Measurements from ENCODE around the gene IGF1R.
A peak's percentile ranks its signal among the peaks of the same experiment; 100 is the strongest.

The IGF1R gene

GRCh38 chr15:98787936-98788757 is 139.8 kb downstream of the IGF1R start:
- H3K9me3 ChIP-seq (ENCODE audit: control insufficient read depth, insufficient read depth, low read length), result no peaks in the 10 kb centered on the region
- peaks cover 60% of the 10 kb centered on the region for H3K4me1 ChIP-seq (ENCODE audit: control insufficient read depth, insufficient read depth, low read length)

DNA sequence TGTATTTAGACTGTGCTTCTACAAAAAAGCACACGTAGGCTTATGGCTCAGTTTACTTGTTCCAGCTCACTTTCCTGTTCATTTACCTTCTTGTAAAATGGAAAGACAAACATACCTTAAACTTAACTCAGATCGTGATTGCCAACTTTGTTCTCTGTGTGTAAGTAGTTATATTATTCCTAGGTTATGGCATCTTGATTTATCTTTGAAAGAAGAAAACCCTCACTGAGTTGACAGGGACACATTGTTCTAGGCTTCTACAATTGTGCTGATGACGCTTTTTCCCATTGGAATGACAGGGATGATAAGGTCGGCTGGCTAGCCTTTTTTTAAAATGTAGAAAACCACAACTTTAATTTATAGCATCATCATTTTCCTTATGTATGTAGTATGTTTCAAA is 140.7 kb downstream of the IGF1R start:
- Histone ChIP-seq H3K36me3 (ENCODE audit: control insufficient read depth, insufficient read depth, low read length) (no peaks in the 10 kb centered on the region), H3K27me3 (ENCODE audit: control insufficient read depth, insufficient read depth, low read length) (no peaks in the 10 kb centered on the region), H3K9ac (ENCODE audit: low read depth, low read length) (no peak overlapping the region), H3K9me3 (ENCODE audit: control insufficient read depth, insufficient read depth, low read length) (no peaks in the 10 kb centered on the region), H3K4me1 (ENCODE audit: control insufficient read depth, insufficient read depth, low read length) (peaks cover 62% of the 10 kb centered on the region), H3K4me3 (ENCODE audit: low read depth, low read length) (no peak overlapping the region)

More at GRCh38 chr15:98787936-98788757, 139.8 kb downstream of the IGF1R start:
- H3K9ac ChIP-seq (ENCODE audit: low read depth, low read length), result no peak overlapping the region
- no peaks in the 10 kb centered on the region for H3K27me3 ChIP-seq (ENCODE audit: control insufficient read depth, insufficient read depth, low read length)
- no peak overlapping the region for H3K4me3 ChIP-seq (ENCODE audit: low read depth, low read length)
- no peaks in the 10 kb centered on the region for H3K36me3 ChIP-seq (ENCODE audit: control insufficient read depth, insufficient read depth, low read length)

- Histone ChIP-seq H3K4me1 (ENCODE audit: control insufficient read depth, insufficient read depth, low read length) (peaks cover 60% of the 10 kb centered on the region), H3K4me3 (ENCODE audit: low read depth, low read length) (no peak overlapping the region), H3K36me3 (ENCODE audit: control insufficient read depth, insufficient read depth, low read length) (no peaks in the 10 kb centered on the region), H3K9ac (ENCODE audit: low read depth, low read length) (no peak overlapping the region), H3K9me3 (ENCODE audit: control insufficient read depth, insufficient read depth, low read length) (no peaks in the 10 kb centered on the region), H3K27me3 (ENCODE audit: control insufficient read depth, insufficient read depth, low read length) (no peaks in the 10 kb centered on the region)
Measured at GRCh38 chr15:98790270-98790669, 141.9 kb downstream of the IGF1R start.

DNA sequence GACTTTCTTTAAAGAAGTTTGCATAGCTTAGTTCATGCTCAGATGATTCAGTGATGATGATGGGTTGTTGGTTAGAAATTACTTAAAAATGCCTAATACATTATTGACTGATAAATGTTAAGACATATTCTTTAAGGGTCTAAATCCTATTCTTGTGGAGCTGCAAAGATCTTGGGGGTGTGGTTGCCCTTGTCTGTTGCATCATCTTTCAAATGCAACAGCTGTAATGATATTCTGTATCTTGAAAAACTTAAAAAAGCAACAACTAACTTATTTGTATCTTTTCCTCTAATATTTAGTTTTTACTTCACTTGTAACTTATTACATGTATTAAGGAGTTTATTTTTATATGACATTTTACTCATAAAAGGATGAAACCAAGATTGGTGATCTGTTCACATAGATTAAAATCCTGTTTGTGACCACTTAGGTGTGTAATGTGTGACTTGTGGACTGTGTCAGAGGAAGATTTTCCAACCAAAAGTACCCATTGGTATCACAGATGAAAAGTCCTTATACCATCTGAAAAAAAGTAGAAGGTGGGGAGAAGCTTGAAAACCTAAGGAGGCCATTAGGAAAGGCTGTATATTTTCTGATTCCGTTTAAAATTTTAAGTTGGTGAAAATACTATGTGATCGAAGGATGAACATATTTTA is 142.8 kb downstream of the IGF1R start:
- Histone ChIP-seq H3K9ac (ENCODE audit: low read depth, low read length) (no peak overlapping the region), H3K4me3 (ENCODE audit: low read depth, low read length) (no peak overlapping the region), H3K4me1 (ENCODE audit: control insufficient read depth, insufficient read depth, low read length) (peaks cover 52% of the 10 kb centered on the region), H3K27me3 (ENCODE audit: control insufficient read depth, insufficient read depth, low read length) (no peaks in the 10 kb centered on the region), H3K9me3 (ENCODE audit: control insufficient read depth, insufficient read depth, low read length) (no peaks in the 10 kb centered on the region), H3K36me3 (ENCODE audit: control insufficient read depth, insufficient read depth, low read length) (no peaks in the 10 kb centered on the region)

DNA sequence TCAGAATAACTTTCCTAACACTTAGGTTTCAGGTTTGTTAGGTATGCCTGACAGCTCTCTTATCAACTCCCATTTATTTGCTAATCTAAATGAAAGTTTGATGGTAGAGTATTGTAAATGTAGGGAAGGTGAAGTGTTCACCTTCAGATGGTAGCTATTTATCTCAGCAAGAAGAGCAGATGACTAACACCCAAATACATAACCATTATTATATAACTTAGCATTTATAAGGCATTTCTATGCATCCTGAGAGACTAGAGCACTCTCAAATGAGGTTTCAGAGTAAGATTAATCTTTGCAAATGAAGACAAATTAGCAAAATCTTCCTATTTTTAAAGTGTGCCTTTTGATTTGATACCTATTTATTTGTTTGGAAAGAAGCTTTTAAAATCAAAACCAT is 143.8 kb downstream of the IGF1R start:
- Histone ChIP-seq H3K36me3 (ENCODE audit: control insufficient read depth, insufficient read depth, low read length) (no peaks in the 10 kb centered on the region), H3K9ac (ENCODE audit: low read depth, low read length) (no peak overlapping the region), H3K4me1 (ENCODE audit: control insufficient read depth, insufficient read depth, low read length) (peaks cover 44% of the 10 kb centered on the region), H3K27me3 (ENCODE audit: control insufficient read depth, insufficient read depth, low read length) (no peaks in the 10 kb centered on the region), H3K9me3 (ENCODE audit: control insufficient read depth, insufficient read depth, low read length) (no peaks in the 10 kb centered on the region), H3K4me3 (ENCODE audit: low read depth, low read length) (no peak overlapping the region)

DNA sequence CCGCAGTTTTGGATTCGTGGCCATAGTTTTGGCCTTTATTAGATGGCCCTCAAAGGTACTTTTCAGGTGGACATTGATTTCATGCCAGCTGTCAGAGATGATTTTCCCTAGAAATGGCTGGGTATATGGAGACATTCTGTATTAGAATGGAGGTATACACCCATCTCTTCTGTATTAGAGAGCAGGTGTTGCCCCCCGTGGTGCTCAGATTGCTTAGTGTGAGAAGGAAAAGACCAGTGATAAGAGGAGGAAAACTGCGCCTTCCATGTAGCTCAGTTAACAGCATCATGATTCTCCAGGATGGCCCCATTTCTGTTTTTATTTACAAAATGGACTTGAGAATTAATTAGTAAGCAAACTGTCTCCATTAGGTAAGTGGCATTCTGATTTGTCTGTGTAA is 145.9 kb downstream of the IGF1R start:
- H3K36me3 ChIP-seq (ENCODE audit: control insufficient read depth, insufficient read depth, low read length), result no peaks in the 10 kb centered on the region
- H3K9ac ChIP-seq (ENCODE audit: low read depth, low read length), result no peak overlapping the region
- no peaks in the 10 kb centered on the region for H3K9me3 ChIP-seq (ENCODE audit: control insufficient read depth, insufficient read depth, low read length)
- H3K4me3 ChIP-seq (ENCODE audit: low read depth, low read length), result no peak overlapping the region
- peaks cover 36% of the 10 kb centered on the region for H3K4me1 ChIP-seq (ENCODE audit: control insufficient read depth, insufficient read depth, low read length)
- no peaks in the 10 kb centered on the region for H3K27me3 ChIP-seq (ENCODE audit: control insufficient read depth, insufficient read depth, low read length)

DNA sequence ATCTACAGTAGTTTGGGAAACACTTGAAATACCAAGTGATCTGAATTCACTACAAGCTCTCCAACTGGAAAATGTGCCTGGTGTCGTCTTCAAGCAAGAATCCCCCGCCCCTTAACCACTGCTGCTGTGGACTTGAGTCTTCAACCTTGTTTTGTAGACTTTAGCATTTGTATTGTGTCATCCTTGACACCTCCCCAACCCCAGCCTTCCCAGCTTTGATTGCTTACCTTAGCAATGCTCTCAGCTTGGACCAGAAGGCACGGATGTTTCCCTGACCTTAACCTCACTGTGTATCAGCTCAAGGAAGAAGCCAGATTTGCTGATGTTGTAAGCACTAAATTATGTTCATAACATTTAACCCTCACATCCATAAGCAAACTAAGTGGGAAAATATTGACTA is 146.4 kb downstream of the IGF1R start:
- no peak overlapping the region for H3K4me3 ChIP-seq (ENCODE audit: low read depth, low read length)
- H3K36me3 ChIP-seq (ENCODE audit: control insufficient read depth, insufficient read depth, low read length), result no peaks in the 10 kb centered on the region
- no peaks in the 10 kb centered on the region for H3K9me3 ChIP-seq (ENCODE audit: control insufficient read depth, insufficient read depth, low read length)
- H3K4me1 ChIP-seq (ENCODE audit: control insufficient read depth, insufficient read depth, low read length), result peaks cover 35% of the 10 kb centered on the region
- no peaks in the 10 kb centered on the region for H3K27me3 ChIP-seq (ENCODE audit: control insufficient read depth, insufficient read depth, low read length)
- H3K9ac ChIP-seq (ENCODE audit: low read depth, low read length), result no peak overlapping the region

DNA sequence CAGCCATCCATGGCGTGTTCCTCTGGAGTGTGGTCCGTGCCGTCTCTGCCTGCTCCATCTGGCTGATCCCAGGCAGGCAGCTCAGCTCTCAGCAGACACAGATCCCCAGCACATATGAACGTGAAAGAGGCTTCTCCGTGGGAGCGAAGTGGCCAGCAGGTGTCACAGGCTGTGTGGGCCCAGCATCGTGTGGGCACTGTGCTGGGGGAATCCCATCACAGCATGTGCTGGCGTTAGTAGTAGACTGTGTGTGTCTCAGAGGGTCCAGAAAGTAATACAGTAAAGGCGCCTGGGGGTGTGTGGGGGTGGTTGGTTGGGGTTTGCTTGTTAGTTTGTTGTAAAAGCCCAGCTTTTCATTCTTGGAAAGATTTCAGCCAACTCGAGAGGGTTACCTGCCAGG is 147.6 kb downstream of the IGF1R start:
- peaks cover 33% of the 10 kb centered on the region for H3K4me1 ChIP-seq (ENCODE audit: control insufficient read depth, insufficient read depth, low read length)
- no peaks in the 10 kb centered on the region for H3K27me3 ChIP-seq (ENCODE audit: control insufficient read depth, insufficient read depth, low read length)
- no peak overlapping the region for H3K9ac ChIP-seq (ENCODE audit: low read depth, low read length)
- H3K9me3 ChIP-seq (ENCODE audit: control insufficient read depth, insufficient read depth, low read length), result no peaks in the 10 kb centered on the region
- no peak overlapping the region for H3K4me3 ChIP-seq (ENCODE audit: low read depth, low read length)
- no peaks in the 10 kb centered on the region for H3K36me3 ChIP-seq (ENCODE audit: control insufficient read depth, insufficient read depth, low read length)

- Histone ChIP-seq H3K4me1 (ENCODE audit: control insufficient read depth, insufficient read depth, low read length) (peaks cover 37% of the 10 kb centered on the region), H3K36me3 (ENCODE audit: control insufficient read depth, insufficient read depth, low read length) (no peaks in the 10 kb centered on the region), H3K9ac (ENCODE audit: low read depth, low read length) (no peak overlapping the region), H3K27me3 (ENCODE audit: control insufficient read depth, insufficient read depth, low read length) (no peaks in the 10 kb centered on the region), H3K4me3 (ENCODE audit: low read depth, low read length) (no peak overlapping the region), H3K9me3 (ENCODE audit: control insufficient read depth, insufficient read depth, low read length) (no peaks in the 10 kb centered on the region)
Measured at GRCh38 chr15:98796685-98797357, 148.5 kb downstream of the IGF1R start.

DNA sequence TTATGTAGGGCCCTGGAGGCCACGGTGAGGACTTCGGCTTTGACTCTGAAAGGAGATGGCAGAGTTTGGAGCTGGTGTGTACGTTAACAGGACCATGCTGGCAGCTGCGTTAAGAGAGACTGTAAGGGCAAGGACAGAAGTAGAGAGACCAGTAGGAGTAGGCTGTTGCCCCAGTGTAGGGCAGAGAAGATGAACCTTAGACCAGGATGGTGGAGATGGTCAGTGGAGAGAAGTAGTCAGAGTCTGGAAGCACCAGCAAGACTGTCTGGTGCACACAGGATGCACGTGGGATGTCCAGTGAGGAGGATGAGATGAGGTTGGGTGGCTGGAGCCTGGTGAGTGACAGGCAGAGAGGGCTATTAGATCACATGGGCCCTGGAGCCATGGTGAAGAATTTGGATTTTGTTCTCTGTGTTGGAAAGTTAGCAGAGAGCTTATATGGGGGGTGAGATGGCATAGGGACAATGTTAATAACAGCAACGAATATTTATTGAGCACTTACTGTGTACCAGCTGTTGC is 150.1 kb downstream of the IGF1R start:
- peaks cover 41% of the 10 kb centered on the region for H3K4me1 ChIP-seq (ENCODE audit: control insufficient read depth, insufficient read depth, low read length)
- no peaks in the 10 kb centered on the region for H3K36me3 ChIP-seq (ENCODE audit: control insufficient read depth, insufficient read depth, low read length)
- H3K9me3 ChIP-seq (ENCODE audit: control insufficient read depth, insufficient read depth, low read length), result no peaks in the 10 kb centered on the region
- H3K4me3 ChIP-seq (ENCODE audit: low read depth, low read length), result no peak overlapping the region
- H3K9ac ChIP-seq (ENCODE audit: low read depth, low read length), result no peak overlapping the region
- H3K27me3 ChIP-seq (ENCODE audit: control insufficient read depth, insufficient read depth, low read length), result no peaks in the 10 kb centered on the region

- H3K9ac ChIP-seq (ENCODE audit: low read depth, low read length), result no peak overlapping the region
- no peaks in the 10 kb centered on the region for H3K27me3 ChIP-seq (ENCODE audit: control insufficient read depth, insufficient read depth, low read length)
- H3K36me3 ChIP-seq (ENCODE audit: control insufficient read depth, insufficient read depth, low read length), result no peaks in the 10 kb centered on the region
- peaks cover 31% of the 10 kb centered on the region for H3K4me1 ChIP-seq (ENCODE audit: control insufficient read depth, insufficient read depth, low read length)
- peak overlapping the region; percentile 9 for H3K4me3 ChIP-seq (ENCODE audit: low read depth, low read length)
- H3K9me3 ChIP-seq (ENCODE audit: control insufficient read depth, insufficient read depth, low read length), result no peaks in the 10 kb centered on the region
Measured at GRCh38 chr15:98799461-98800390, 151.4 kb downstream of the IGF1R start.
